Activated CD4-positive, alpha-beta T cell treated with anti-CD3 and anti-CD28 coated beads for 48 hours (primary cell): ENCODE data around the gene ZNF277.
A peak's percentile ranks its signal among the peaks of the same experiment; 100 is the strongest.

ENCODE experiments used
- DNase-seq: peaks from one replicate; pipeline ENCODE4 v3.0.0-alpha.2; 2020

Gene ZNF277

DNA sequence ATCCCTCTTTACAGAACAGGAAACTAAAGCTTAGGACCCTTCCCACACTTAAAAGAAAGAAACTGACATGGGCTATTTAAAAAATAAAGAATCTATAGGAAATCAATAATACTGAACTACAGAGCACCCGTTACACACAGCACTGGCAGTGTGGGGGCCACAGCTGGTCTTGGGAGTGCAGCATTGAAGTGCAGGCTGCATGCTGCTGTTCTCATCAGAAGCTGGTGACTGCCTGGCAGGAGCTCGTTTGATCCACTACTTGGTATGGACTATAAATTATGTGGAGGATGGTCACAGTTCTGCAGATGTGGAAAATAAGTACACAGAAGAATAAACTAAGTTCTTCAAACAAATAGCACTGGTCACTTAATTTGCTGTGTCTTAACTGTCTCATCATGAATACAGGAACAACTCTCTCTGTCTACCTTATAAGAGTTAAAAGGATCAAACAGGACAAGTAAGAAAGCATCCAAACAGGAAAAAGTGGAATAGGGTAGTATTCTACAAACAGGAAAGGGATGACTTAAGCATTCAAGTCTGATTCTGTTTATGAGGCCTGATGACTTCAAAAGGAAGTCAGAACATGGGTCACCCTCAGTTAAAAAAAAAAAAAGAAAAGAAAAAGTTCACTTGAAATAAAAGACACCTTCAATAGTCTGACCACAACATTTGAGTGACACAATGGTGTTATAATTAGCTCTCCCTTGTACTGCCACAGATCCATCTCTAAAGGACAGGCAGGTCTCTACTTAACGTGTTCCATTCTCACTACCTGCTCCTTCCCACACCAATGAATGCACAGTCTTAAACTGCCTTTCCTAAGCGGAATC lies 21.3 kb upstream of the ZNF277 start:
- no peak for DNase-seq

GRCh38 chr7:112186300-112186699 lies 20.2 kb upstream of the ZNF277 start:
- DNase-seq = no peak

DNA sequence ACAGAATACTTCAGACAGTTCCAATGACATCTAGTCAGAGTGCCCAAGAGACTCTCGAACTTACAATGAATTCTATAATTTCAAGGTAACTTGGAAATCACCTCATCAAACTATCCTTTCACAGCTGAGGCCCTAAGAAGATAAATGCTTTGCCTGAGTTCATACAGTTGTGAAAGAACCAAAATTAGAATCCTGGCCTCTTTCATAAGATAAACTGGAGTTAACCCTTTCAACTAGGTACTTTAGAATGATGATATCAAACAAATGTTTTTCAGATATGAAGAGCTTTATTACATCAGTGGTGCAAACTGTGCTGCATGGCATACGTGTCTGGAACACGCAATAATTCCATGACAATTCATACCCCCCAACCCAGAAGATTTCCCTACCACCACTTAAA lies 18.2 kb upstream of the ZNF277 start:
- DNase-seq = no peak

DNA sequence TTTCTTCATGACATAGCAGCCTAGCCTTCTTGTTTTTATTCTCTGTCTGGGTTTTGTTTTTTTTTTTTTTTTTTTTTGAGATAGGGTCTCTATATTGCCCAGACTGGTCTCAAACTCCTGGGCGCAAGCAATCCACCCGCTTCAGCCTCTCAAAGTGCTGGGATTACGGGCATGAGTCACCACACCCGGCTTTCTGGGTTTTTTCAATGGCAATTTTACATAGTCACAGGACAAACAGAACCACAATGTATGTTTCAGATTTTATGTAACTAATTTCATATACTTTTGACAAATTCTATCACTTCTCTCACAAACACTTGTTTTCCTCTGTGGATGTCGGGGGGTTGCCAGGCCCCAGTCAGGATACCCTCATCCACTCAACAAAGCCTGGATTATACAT lies 16.8 kb upstream of the ZNF277 start:
- DNase-seq = no peak

GRCh38 chr7:112190120-112190519 lies 16.4 kb upstream of the ZNF277 start:
- DNase-seq = no peak

DNA sequence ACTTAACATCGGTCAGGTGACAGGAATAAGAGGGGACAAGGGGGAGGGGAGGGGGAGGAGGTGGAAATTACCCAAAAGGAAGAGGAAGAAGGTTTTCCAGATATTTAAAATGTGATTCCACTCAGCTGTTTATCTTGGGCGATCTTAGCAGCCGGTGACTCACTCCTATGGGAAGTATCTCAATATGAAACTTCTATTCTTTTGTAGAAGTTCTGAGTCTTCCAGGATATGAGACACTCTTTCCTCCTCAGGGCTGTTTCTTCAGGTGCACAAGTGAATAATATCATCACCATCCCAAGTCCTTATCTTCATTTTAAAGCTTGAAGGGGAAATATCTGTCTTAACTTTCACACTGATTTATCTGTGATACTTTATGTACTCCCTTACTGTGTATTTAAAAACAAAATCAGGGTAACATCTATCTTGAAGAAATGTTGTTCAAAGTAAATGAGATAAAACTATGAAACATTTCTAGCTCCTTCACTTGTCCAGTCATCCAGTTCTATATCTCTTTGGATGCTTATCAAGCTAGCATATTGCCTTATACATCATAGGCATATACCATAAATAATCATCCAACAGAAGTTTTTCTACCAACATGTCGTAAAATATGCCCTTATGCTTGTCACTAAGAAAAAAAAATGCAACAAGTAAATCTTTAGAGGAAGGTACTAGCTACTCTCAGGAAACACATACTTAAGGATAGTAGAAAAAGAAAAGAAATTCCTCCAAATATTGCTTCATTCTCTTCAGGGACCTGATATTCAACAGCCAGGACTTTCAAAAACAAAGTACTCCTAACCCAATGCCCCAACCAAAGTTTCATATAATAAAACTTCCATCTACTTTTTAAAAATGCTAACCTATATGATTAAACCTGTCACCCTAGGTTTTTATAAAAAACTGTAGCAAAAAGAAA lies 14.0 kb upstream of the ZNF277 start:
- DNase-seq = peak; percentile 17

DNA sequence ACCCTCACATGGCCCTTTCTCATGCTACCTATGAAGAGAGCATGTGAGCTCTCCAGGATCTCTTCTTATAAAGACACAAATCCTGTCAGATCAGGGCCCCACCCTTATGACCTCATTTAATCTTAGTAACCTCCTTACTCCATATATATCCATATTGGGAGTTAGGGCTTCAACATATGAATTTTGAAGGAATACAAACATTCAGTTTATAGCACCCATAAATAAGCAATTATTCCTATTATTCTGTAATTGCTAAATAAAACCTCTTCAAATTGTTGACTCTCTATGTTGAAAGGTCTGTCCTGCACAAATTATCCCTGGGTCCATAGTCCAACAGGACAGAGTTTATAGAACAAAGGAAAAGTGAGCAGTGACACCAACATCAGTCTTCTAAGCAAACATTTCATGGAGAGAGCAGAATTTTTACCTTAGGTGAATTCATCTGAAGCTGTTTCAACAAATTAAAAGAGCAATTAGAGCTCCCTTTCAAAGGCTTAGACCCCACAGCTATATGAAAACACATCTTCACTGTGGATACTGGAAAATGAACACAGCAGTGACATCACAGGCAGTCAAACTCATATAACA lies 12.5 kb upstream of the ZNF277 start:
- DNase-seq = no peak

- no peak for DNase-seq
Observed at GRCh38 chr7:112195717-112196116, 10.8 kb upstream of the ZNF277 start.

DNA sequence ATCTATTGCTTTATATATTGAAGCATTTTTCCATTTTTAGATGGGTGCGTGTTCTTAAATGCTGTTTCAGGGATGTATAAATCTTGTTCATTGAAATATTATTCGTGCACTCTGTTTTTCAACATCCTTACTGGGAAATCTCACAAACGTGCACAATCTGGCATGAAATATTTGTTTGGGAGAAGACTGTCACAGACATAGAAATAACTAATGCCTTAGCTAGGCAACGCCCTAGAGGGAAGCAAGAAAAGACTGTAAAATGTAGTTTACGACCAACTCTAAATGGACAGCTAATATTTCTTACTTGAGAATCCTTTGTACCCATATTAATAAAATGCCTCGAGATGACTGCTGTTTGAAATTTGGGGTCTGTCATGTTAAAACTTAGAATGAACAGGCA lies 9.2 kb upstream of the ZNF277 start:
- DNase-seq = no peak

DNA sequence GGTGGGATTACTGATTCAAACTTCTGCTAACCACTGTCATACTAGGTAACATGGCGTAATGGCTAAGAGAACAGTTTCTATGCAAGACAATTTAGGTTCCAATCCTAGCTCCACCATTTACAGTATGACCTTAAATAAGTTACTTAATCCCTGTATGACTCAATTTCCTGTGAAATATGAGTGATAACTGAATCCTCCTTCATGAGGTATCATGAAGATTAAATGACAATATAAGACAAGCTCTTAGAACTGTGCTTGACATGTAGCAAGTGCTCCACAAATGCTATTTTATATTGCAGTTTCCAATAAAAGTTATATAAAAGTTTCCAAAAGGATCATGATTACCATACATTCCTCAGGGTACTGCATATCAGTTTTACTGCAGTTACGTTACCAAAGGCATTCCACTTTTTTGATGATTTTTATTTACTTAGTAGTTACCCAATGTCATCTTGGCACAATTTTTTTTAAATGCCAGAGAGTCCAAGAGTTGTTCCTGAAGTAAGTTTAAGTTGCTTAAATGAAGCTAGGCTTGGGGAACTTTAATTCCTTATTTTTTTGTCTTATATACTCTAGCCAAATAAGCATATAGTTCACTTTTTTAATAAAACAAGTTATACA lies 7.3 kb upstream of the ZNF277 start:
- DNase-seq = no peak

DNA sequence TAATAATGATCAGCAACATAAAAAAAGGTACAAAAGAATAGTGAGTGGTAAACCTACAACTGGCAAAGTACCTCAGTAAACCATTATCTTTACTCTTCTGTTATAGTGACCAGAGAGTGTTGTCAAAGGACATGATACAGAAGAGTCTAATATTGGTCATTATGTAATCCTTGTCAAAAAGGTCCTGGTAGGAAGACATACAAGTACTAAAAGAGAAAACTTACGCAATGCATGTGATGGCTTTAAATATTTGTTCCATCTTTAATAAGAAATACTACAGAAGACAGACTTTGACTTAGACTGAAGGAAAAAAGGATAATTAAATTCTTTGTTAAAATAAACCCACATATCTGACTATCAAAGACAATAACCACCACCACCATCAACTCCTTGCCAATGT lies 6.8 kb upstream of the ZNF277 start:
- no peak for DNase-seq

DNA sequence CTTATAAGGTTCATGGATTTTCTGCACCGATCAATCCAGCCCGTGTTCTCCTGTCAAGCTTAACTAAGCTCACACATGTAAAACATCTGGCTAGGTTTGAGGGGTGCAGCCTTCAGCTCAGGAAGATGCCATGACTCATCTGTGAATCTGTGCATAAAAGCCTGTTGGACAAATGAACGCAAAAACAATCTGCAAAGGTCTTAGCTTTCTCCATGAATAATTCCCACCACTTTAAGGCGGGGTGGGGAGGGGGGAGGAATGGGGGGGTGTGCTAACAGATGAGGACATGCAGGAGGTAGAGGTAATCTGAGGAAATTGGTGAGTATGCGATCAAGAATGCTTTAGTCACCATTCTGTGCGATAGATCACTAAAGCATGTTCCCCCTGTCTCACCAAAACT lies 5.1 kb upstream of the ZNF277 start:
- DNase-seq = no peak

DNA sequence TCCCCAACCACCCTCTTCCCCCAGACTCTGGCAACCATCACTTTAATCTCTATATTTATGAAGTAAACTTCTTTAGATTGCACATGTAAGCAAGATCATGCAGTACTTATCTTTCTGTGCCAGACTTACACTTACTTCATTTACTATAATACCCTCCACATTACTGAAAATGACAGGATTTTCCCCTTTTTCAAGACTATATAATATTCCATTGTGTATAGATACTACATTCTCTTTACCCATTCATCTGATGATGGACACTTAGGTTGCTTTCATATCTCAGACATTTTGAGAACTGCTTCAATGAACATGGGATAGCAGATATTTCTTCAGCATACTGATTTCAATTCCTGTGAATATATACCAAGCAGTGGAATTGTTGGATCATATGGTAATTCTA lies 4.7 kb upstream of the ZNF277 start:
- DNase-seq = no peak

DNA sequence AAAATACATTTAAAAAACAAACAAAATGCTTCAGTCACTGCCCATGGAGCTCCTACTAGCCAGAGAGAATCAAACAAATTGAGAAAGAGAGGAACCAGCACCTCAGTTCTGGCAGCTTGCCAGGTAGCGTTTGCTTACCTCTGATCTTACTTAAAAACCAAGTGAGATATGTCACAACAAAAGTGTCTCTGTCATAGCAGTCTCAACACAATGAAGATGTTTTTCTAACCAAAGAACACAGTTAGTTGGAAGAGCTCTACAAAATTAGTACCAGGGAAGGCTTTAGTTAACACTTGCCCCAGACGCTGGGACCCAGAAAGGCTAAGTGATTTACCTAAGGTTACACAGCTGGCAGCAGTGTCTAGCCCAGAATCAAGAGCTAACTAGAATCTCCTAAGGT lies 3.7 kb upstream of the ZNF277 start:
- peak; percentile 44 for DNase-seq

DNA sequence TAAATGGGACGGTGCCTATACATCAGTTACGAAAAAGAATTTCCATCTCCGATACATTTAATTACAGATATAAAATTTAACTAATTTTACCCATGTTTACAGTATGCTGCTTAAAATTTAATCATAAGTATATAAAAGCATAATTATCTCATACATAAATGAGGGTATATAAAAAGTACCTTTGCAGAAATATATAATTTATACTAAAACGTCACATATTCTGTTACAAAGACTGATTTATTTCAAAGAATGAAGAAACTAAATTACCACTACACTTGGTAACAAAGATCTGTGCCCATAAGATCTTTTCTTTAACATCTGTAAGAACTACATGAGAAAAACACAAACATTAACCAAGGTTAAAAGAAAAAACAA lies 3.1 kb upstream of the ZNF277 start:
- no peak for DNase-seq

DNA sequence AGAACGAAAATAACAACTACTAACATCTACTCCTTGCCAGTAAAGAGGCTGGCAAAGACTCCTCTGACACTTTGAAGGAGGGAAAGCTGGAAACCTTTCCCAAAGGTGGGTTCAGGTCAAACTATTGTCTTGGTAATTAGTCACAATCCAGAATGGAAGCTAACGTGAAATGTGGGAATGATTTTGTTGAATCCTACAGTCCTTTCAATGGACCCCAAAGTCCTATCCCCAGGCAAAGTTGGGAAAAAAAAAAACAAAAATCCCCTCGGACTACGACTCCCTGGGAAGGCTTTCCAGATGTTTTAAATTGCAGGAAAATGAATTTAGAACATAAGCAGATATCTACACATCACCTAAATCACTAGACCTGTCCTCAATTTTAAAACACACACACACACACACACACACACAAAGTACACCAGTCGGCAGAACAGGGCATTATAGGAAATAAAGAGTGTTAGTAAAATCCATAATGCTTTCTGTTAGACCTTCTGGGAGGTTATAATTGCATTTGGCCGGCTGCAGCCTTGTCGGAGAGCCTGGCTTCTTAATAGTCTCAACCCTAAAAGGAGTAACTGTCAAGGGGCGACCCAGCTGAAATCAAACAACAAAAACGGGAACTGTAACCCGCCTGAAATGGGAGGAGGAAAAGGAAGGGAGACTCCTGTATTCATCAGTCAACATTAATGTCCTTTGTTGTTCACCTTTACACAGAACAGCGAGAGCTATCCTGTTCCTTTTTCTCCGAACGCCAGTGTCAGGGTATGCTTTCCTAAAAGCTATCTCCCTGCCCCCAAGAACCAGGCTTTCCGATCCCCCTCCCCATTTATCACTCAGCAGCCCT lies 1.8 kb upstream of the ZNF277 start:
- peak; percentile 5 for DNase-seq

GRCh38 chr7:112205343-112206237 lies 905 bp upstream of the ZNF277 start:
- peak; percentile 41 for DNase-seq

DNA sequence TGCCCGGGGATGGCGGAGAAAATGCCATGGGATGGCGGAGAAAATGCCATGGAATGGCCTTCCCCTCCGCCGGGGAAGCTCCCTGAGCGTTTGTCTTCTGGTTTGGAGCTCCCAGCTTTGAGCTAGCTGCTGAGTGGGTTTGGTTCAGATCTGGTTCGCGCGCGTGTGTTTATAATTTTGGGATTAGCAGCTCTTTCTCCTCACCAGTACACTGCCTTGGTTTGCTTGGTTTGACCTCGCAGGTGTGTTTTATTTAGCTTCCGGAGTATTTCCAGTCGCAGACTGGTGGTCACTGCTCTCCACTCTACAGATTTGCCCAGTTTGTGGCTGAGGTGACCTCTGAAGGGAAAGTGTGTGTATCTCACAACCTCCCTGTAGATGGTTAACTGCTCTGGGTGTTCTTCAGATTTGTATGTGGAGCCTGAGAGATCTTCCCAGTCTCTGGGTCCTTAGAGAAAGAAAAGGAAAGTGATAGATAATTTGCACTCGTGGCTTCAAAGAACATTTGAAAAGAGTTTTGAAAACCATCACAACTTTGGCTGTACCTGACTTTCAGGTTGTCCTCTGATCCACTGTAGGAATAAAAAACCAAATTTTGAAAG lies 597 bp downstream of the ZNF277 start:
- DNase-seq = peak; percentile 11

DNA sequence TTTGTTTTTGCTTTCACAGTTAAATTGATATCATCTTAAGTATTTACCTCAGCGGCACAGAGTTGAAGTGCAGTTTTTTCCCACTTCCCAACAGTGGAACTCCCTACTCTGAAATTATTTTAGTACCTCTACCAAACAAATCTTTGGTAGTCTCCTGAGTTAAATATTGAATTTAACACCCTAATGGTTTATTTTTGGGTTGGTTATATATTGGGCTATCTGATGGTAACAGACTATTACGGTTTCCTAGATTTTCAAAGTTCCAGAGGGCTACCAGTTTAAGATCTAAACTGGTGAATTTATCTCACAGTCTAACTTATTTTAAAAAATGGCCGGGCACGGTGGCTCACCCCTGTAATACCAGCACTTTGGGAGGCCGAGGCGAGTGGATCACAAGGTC lies 1.3 kb downstream of the ZNF277 start:
- no peak for DNase-seq

DNA sequence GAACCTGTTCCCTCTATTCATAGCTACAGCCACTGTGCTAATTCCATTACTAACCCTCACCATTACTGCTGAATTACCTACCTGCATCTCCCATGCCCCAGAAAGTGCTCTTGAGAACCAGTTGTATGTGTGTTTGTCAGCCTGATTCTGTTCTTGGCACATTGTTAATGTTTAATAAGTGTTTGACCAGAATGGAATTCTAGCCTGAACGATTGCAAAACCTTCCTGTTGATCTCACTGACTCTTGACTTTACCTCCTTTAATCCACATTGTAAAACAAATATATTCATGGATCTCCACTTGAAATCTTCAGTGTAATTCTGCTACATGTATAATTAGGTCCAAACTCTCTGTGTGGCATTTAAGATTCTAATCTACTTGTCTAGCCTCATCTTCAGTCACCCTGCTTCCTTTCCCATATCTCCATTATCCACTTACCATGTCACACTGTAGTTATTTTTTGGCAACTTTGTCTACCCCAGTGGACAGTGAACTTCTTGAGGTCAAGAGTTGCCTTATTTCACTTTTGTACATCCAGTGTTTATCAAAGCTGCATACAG lies 4.9 kb downstream of the ZNF277 start:
- DNase-seq = no peak

DNA sequence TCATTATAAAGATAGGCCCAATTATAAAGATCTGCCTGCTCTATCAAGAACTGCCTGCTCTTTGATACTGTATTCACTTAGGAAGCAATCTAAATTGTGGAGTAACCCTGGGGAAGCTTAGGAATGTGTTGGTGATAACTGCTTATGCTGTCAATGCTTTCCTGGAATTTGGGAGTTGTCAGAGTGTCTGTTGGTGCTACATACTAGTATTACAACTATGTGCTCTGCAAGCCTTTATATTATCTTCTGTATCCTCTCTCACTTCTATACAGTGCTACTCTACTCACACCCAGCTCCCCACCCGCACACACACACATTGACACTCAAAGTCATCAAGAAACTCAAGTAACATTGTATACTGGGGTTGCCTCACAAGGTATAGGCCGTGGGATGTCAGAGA lies 6.1 kb downstream of the ZNF277 start:
- DNase-seq = no peak
